HG03558 (cell line): ENCODE data around the gene ERCC6L.

Experiments
- ATAC-seq: cut with Tn5 transposase; IDR thresholded peaks from one replicate; pipeline ENCODE4 v1.9.1; 2021; ENCODE audit warnings: moderate number of reproducible peaks; ENCODE audit not compliant: unreplicated experiment; ENCODE audit errors: extremely low read depth

The ERCC6L gene, protein sequence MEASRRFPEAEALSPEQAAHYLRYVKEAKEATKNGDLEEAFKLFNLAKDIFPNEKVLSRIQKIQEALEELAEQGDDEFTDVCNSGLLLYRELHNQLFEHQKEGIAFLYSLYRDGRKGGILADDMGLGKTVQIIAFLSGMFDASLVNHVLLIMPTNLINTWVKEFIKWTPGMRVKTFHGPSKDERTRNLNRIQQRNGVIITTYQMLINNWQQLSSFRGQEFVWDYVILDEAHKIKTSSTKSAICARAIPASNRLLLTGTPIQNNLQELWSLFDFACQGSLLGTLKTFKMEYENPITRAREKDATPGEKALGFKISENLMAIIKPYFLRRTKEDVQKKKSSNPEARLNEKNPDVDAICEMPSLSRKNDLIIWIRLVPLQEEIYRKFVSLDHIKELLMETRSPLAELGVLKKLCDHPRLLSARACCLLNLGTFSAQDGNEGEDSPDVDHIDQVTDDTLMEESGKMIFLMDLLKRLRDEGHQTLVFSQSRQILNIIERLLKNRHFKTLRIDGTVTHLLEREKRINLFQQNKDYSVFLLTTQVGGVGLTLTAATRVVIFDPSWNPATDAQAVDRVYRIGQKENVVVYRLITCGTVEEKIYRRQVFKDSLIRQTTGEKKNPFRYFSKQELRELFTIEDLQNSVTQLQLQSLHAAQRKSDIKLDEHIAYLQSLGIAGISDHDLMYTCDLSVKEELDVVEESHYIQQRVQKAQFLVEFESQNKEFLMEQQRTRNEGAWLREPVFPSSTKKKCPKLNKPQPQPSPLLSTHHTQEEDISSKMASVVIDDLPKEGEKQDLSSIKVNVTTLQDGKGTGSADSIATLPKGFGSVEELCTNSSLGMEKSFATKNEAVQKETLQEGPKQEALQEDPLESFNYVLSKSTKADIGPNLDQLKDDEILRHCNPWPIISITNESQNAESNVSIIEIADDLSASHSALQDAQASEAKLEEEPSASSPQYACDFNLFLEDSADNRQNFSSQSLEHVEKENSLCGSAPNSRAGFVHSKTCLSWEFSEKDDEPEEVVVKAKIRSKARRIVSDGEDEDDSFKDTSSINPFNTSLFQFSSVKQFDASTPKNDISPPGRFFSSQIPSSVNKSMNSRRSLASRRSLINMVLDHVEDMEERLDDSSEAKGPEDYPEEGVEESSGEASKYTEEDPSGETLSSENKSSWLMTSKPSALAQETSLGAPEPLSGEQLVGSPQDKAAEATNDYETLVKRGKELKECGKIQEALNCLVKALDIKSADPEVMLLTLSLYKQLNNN

DNA sequence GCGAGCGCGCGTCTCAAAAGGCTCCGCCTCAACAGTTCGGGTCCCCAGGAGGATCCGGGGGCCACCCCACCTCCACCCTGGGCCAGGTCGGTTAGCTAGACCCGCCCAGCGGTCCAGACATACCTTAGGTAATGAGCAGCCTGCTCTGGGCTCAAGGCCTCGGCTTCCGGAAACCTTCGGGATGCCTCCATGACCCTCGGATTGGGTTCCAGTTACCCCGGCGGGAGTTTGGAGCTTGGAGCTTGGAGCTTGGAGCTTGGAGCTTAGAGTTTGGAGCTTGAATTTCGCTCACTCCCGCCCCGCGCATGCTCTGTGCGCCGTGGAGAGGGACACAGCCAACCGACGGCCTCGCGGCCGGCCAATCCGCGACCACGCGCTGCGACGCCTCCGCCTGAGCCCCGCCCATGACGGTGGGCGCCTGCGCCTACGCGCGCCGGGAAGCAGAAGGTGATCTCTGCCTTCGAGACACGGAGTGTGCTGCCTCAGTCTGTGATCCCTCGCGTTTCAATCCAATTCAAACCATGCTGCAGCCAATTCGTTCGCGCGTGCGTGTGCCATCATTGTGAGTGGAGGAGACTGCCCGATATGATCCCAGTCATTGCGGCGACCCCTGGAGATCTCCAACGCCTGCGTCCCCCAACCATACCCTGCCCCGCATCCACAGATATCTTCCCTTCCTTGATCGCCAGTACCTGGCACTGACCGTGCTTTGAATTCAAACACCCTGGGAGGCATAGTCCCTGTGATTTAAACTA, at the start of gene ERCC6L:
ERCC6L (minus strand) TSS at position 307 of the 755 bp plus-strand sequence; CDS start at position 191, 116 bp downstream.
- ATAC-seq, result peak; percentile 93

DNA sequence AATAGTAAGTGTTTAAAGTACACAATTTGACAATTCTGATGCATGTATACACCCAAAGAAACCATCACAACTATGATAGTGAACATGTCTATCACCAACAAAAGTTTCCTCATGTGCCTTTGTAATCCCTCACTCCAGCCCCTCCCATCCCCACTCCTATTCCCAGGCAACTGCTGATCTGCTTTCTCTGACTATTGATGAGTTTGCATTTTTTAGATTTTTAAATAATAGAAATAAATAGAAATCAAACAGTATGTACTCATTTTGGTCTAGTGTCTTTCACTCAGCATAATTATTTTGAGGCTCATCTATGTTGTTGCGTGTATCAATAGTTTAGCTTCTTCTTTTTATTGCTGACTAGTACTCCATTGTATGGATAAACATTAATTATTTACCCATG, 43.5 kb upstream of the ERCC6L start:
- no peak for ATAC-seq

DNA sequence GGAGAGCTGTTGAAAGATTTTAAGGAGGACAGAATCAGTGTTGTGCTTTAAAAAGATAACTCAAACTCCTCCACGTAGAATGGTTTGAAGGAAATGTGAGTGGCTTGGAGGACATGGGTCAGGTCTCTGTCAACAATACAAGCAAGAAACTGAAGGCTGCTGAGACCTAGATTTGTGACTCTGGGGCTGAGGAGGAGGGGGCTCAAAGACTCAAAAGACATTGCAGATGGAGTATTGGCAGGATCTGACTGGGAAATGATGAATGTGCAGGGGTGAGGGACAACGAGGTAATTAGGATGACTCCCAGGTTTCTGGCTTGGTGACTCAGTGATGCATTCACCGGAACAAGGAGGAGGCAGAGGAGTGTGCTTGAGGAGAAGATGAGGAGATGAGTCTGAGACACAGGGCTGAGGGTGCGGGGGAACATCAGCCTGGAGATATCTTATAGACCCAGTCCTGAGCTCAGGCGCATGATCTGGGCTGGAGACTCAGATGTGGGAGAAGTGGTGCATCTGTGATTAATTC, 41.6 kb upstream of the ERCC6L start:
- ATAC-seq, result no peak

DNA sequence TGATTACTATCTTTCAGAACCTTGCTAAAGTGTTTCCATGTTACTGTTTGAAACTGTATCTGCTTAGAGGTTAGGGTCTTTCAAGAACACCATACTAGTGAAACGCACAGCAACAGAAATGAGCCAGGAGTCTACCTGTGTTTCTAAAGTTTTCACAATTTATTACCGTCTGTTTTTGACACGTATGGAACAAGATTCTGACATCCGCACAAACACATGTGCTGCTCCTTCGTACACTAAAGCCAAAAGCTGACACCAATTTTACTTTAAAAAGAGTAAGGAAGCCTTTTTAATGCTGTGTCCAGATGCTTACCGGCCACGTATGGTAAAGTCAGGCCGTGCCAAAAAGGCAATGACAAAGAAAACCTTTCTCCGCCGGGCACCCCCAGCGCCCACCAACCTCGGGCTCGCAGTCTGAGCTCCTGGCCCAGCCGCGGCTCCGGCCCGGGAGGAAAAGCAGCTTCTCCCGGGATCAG, 37.7 kb upstream of the ERCC6L start:
- no peak for ATAC-seq

DNA sequence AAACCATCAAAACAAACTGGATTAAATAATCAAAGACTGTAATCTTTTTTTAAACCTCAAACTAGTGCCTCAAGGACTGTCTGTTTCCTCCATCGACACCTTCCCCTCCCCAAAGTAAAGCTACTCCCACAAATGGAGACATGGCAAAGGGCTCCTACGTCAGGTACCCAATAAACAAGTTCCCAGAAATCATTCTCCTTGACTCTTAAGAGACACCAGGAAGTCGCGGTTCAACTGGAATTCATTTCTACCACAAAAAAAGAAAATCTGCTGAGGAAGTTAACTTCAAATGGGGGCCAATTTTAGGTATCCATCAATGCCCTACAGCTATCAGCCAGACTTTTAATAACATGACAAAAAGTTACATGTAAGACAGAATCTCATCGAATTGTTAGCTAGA, 35.7 kb upstream of the ERCC6L start:
- ATAC-seq, result no peak

DNA sequence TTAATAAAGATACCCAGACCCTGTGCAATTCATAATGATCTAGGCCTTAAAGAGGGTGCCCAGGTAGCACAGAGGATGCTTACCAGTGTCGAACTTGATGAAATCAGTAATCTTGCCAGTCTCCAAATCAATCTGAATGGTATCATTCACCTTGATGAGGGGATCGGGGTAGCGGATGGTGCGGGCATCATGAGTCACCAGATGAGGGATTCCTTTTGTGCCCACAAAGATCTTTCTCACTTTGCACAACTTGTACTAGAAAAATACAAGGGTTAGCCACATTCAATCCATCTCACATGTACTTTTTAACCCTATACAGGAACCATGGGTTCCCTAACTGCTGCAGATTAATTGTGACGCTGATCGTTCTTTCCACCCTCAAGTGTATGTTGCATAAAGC, 34.9 kb upstream of the ERCC6L start:
- ATAC-seq, result no peak

DNA sequence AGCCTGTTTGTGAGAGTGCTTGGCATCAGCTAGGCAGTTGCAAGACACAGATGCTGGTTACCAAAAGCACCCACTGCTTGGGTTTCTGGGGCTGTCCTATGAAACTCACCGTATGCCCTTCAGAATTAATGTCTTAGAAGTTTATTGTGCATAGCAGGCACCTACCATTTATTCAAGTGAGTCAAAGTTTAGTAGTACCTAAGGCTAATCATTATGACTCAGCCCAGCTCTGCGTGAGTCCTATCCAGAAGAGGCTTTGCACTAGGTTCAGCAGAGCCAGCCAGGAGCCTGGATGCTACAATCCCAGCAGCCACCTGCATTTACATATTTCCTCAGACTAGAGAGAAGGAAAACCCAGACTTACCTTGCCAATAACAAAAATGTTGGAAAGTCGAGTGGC, 34.0 kb upstream of the ERCC6L start:
- ATAC-seq, result no peak

DNA sequence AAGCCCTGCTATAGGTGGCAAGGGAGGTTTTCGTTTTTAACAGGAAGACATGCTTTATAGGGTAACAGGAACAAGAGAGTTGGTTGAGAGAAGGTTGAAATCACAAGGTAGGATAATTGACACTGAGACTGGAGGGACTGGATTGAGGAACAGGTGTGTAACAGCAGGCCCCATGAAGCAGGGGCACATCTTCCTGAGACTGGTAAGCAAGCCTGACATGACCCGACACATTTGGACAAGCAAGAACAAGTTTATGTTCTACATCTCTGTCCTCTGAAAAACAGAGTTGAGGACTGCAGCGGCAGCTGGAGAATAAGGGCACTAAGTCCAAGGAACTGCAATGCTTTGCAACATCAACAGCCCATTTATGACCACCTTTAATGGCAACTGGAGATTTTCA, 33.0 kb upstream of the ERCC6L start:
- ATAC-seq, result no peak

DNA sequence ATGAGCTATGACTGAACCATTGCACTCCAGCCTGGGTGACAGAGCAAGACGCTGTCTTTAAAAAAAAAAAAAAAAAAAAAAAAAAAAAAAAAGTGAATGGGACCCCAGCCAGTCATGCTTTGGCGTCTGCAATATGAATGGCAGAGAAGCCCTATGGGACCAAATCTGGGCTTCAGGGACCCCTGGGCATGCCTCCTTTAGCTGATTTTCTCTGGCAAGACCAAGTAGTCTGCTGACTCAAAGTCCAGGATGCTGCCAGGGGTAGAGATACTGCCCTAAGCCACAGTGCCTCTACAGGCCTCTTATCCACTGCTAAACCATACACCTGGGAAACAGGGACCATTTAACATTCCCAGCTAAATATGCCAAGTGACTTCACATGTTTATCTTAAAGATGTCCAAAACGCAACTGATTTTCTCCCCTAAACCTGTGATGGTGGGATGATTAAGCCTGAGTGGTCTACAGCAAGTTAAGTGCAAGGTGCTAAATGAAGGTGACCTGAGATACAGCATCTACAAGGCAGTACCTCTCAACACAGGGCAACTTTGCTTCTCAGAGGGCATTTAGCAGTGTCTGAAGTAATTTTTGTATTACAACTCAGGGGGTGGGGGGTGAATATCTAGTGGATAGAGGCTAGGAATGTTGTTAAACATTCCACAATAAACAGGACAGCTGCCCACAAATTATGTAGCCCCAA, 32.4 kb upstream of the ERCC6L start:
- no peak for ATAC-seq

DNA sequence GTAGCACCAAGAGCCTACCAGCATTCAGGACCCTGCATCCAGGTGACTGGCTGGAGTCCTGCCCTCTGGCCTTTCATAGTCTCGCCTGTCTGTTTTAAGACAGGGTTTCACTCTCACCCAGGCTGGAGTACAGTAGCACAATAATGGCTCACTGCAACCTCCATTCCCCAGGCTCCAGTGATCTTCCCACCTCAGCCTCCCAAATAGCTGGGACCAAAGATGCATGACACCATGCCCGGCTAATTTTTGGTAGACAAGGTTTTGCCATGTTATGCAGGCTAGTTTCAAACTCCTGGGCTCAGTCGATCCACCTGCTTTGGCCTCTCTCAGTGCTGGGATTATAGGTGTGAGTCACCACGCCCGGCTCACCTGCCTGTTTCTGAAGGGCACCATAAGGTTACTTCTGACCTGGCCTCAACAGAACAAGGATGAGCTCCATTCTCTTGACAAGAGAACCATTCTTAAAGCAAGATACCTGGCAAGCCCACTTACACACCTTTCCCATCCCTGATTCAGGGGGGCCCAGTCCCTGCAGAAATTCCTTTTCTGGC, 31.6 kb upstream of the ERCC6L start:
- ATAC-seq, result no peak

DNA sequence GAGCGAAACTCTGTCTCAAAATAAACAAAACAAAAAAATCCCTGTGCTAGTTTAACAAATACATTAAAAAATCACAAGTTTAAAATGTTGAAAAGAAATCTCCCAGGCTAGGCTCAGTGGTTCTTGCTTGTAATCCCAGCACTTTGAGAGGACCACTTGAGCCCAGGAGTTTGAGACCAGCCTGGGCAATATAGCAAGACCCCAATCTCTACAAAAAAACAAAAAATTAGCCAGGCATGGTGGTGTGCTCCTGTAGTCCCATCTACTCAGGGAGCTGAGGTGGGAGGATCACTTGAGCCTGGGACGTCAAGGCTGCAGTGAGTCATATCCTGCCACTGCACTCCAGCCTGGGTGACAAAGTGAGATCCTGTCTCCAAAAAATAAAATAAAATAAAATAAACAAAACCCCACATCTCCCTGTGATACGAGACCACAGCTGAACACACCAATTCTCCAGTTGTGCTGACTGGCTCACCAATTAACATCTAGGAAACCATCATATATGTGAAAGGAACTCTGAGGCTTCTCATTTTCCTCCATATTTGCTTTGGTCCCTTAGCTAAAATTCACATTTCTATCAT, 30.9 kb upstream of the ERCC6L start:
- ATAC-seq, result no peak

DNA sequence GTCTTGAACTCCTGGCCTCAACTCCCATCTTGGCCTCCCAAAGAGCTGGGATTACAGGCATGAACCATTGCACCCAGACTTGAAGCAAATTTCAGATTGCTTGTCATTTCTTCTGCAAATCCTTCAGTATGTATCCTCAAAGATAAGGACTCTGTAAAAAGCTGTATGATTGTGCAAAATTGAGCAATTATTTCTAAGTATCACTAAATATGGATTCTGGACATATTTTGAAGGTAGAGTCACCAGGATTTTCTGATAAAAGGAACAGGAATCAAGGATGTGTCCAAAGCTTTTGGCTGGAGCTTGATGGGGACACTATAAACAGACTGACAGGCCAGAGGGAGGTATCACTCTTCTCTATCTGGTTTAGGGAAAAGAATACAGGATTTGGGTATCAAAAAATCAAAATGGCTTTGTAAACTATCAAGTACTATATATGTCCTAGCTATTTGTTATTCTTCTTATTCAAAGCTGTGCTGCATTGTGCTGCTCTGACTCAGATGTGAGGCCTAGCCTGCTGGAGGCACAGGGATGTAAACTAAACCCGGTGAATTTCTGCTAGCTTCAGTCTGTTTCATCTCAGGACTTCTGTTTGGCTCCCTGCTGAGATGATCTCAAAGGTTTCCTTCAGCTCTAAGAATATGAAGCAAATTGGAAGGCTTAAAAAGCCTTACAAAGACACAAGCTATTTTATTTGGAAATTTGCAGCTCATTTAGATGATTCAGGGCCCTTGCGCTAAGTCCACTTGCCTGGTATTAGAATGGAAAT, 30.0 kb upstream of the ERCC6L start:
- ATAC-seq, result no peak

DNA sequence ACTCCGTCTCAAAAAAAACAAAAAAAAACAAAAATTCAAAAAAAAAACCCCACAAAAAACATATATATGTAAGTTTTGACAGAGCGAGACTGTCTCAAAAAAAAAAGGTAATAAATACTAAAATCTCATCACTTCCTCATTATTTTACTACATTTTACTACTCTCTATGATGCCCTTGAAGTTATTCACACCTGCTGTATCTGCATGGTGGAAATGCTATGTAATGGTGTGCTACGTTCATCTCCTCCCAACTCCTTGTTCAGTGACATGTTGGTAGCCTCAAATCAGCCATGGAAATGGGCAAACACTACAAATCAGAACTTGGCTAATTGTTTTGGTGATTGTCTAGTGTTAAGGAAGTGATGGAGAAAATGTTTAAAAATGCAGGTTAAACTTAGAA, 26.4 kb upstream of the ERCC6L start:
- ATAC-seq, result no peak

DNA sequence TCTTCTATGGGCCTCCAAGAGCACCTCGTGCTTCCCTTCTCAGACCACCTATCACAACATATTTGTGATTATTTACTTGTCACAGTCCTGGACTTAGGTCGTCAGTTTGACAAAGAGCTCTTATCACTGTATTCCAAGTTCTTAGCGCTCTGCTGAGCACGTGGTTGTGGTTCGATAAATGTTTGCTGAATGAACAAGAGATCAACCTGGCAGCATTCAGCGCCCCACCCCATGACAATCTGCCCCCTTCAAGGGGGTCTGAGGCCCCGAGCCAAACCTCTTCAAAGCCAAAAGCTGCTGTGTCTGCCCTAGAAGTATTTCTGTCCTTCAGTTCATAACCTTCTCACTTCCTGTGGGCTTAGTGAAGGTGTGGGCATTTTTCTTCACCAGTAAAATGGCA, 23.2 kb upstream of the ERCC6L start:
- no peak for ATAC-seq

DNA sequence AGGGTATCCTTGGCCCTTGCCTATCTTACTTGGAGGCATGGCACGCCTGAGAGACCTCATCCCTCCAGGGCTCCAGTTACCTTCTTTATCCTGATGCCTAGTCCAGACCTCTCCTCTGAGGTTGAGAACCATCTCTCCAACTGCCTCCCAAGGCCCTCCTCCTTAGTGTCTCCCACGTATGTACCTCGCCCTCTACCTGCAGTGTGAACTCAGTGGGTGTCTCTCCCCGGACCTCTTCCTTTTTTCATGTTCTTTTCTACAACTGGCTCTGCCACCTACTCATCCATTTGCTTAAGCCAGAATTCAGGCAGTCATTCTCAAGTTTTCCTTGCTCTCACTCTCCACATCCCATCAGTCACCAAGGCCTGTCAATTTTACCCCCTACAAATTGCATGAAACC, 21.6 kb upstream of the ERCC6L start:
- ATAC-seq, result no peak

DNA sequence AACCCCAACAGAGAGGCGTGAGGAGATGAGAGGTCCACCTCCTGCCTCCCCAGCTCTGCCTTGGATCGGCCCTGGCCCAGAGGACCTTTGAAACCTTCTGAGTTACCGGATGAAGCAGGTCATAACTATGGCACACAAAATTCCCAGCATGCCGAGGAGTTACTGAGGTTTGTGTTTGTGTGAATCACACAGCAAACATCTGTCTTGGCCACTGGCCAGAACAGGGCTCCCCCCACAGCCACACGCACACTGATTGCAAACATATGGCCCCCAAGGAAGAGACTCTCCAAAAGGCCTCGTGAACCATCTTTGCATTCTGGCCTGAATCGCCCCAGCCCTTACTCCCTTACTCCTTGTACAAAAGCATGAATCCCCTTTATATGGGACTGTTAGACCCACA, 19.3 kb upstream of the ERCC6L start:
- no peak for ATAC-seq

DNA sequence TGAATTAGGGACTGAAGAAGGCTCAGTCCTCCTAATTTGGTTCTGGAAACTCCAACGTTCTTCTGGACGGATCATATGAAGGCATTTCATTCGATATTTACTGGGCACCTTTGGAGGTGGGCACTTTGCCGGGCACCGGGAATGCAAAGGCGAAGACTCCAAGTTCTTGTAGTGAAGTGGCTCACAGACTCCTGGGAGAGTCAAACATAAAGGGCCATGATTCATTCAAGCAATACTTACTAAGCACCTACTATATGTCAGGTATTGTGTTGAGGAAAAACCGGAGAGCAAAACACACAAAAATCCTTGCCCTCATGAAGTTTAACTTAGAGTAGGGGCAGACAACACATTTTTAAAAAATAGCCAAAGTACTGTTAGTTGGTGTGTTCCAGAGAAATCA, 17.0 kb upstream of the ERCC6L start:
- no peak for ATAC-seq

DNA sequence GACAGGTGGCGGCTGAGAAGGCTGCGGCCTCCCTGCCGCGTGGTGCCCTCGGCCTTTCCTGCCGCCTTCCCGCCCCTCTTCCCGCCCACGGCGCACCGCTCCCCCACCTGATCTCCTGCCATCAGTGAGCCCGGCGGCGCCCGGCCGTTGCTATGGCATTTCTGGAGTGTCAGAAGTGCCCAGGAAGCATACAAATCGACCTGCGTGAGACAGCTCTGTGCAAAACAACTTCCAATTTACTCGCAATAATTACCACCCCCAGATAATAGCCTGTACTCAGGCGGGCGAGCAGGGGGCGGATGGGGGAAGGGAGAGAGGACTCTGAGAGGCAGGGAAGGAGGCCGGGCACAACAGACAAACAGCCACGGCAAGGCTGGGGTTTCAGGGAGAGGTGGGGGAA, 16.6 kb upstream of the ERCC6L start:
- ATAC-seq, result no peak
